PC-9 (cell line): Measurements from ENCODE around the gene HMGN3.

Experiments
- CTCF ChIP-seq: fragments of 200-600 bp; sonication (generic); conservative IDR thresholded peaks from 2 replicates; pipeline ENCODE4 v1.6.1; 2017; ENCODE audit warnings: mixed run types, antibody characterized with exemption, mild to moderate bottlenecking, moderate library complexity
- EZH2 ChIP-seq: fragments of 200-600 bp; sonication (generic); IDR thresholded peaks from 2 replicates; pipeline ENCODE4 v1.8.0; 2017; ENCODE audit warnings: antibody characterized with exemption, low read depth

GRCh38 chr6:79167931-79168694 is 66.4 kb downstream of the HMGN3 start:
- TF ChIP-seq CTCF (no peak), EZH2 (no peak)
